HG02870 (cell line): Measurements from ENCODE around the gene ABLIM1.

ENCODE experiments used
- ATAC-seq: cut with Tn5 transposase; IDR thresholded peaks from one replicate; pipeline ENCODE4 v1.9.1; 2021; ENCODE audit warnings: mild to moderate bottlenecking, moderate library complexity; ENCODE audit not compliant: unreplicated experiment

The ABLIM1 gene

DNA sequence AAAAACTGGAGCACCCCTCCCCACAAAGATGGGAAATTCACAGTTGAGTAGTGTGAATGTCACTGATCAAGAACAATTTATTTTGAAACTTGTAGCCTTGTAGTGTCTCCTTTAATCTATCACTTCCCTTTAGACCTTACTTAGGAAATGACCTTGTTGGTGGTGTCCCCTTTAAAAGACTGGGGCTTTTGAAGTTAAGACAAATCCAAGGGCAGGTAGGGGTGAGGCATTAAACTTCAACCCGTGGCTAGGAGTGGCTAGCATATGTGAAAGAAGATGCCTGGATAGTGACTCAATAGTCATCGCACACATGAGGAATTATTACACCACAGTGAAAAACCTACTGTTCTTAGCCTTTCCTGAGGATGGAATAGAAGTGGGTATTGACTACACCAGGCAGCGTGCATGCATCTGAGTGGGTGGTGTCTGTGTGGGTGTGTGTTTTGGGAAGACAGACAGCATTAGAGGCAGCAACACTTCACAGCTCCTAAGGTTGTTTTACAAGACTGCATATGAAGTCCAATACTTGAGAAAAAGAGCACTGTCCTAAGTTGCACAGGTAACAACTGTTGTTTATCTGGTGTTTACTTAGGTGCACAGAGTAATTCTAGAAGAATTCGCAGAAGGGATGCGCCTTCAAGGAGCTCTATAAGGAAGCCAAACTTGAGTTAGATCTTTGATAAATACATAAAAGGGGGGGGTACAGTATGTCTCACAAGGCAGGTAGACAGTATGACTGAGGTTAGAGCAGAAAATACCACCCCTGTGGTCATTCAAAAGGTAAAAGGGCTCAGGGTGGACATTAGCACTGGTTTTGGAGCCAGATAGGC is 32.9 kb downstream of the ABLIM1 start:
- no peak for ATAC-seq

DNA sequence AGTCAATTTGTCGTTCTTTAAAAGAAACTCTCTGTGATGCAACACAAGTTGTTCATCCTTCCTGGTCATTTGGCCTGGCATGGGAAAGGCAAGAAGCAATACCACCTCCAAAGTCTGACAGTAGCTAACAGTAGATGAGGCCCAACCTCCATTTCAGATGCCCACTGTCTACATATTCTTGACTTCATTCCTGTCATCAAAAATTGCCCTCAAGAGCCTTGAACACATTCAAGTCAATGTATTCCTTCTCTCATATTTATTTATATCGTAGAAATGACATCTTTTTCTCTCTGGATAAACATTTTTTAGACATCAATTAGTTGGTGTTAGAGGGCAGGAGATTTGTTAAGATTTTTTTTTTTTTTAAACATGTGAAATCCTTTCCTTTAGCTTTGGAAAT is 33.7 kb downstream of the ABLIM1 start:
- ATAC-seq, result no peak

- no peak for ATAC-seq
Observed at GRCh38 chr10:114623661-114624294, 34.3 kb downstream of the ABLIM1 start.

GRCh38 chr10:114623155-114623554 is 34.9 kb downstream of the ABLIM1 start:
- ATAC-seq, result no peak

DNA sequence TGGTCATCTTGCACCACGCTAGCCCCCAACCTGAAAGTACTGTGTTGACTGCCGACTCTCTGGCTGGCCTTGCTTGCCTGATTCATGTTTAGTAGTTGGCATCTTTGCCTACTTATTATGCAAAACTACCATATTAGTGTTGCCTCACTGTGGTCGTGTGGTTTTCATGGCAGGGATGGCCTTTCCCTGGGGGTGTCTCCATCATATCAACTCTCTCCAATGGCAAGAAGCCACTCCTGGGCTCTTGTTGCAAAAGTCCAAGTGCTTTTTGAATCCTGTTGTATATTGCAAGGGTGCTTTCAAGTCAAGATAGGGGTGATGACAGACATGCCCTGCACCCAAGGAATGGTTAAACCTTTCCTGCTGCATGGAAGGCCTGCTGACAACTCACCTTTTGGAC is 39.4 kb downstream of the ABLIM1 start:
- no peak for ATAC-seq

- no peak for ATAC-seq
Observed at GRCh38 chr10:114616516-114616915, 41.6 kb downstream of the ABLIM1 start.

DNA sequence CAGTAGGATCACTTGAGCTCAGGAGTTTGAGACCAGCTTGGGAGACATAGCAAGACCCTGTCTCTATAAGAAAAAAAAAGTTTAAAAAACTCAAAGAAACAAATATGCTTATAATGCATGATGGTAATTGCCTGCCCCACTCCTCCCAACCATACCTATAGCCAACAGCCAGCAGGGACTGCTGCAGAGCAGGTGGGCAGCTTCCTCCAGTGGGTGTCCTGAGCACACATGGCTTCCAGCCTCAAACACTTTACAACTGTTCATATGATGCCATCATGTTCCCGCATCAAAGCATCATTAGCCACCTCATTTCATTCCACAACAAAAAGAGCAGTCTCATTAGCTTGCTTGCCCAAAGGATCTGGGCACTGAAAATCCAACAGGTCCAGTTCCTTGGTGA is 42.0 kb downstream of the ABLIM1 start:
- ATAC-seq, result no peak

GRCh38 chr10:114615600-114616007 is 42.5 kb downstream of the ABLIM1 start:
- ATAC-seq, result peak; percentile 93

DNA sequence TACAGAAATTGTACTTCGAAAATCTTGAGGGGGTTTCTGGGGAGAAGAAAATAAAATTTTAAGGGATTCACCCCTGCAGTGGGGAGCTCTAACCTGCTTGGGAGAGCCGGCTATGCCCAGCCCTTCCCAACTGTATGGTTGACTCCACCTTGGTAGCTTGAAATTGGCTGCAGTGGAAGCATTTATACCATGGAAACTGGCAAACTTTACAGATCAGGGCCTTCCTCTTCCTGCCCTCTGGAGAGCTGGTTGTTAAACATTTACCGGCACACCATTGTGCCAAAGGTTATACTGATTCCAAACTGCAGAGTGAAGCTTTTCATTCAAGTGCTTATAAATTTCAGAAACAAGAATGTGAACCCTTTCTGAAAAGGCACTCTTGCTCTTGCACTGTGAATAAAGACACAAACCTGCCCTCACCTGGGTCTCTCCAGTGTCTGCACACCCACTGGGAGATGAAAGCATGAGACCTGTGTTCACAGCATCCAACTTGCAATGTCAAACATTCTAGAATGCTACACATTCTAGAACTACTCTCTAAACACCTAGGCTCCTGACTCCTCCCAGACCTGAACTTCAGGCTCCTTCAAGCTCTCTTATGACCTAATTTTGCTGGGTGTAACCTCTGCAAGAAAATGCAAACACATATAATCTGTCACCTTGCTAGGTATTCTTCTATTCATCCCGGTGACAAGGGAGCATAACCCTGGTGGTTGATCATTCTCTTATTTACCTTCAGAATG is 44.7 kb downstream of the ABLIM1 start:
- ATAC-seq, result no peak

DNA sequence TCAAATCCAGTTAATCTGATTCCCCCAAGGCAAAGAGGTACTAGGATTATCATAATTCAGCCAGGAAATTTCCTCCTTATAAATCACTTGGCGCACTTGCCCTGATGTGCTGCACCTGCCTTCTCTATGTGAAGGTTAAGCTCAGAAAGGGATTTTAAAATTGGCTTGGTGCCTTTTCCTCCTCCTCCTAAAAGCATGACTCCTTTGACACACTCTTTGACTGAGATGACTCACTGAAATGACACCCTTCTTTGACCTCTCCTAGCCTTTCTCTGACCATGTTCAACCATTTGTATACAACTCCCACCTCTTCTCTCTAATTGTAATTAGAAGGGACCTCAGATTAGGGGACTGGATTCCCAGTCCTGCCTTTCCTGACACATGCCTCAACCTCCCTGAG is 46.5 kb downstream of the ABLIM1 start:
- ATAC-seq, result no peak

DNA sequence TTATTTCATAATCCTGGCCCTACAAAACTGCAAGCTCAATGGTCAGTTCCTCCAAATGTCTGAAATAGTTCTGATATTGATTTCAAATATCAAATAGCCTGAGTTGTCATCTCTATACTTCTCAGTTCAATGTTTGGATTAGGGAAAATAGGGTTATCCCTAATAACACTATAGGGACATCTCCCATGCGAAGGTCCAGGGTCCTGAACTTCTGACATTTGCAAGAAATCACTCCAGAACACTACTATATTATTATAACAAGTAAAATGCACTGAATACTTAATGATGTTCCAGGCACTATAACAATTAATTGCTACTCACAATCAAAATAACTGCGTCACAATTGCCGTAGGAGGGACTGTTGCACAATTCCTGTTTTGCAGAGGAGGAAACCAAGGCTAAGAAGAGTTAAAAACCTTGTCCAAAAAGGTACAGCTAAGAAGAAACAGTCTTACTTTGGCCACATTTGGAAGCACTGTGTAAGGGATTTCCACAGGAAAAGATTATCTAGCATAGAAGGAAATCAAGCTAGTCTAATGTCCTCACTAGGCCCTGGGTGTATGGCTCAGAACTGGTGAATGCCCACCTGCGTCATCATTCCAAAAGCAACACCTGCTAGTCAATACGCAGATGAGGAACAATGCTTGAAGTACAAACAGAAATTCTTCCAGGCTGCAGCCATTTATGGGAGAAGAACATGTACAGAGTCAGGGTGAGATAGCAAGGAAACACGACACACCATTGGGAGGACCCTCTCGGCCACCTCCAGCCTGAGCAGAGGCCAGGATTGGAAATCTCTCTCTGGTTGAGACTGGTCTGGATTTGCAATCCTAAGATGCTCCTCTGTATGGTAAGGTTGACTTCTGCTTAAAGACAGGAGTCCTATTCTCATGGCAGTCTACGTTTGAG is 48.3 kb downstream of the ABLIM1 start:
- no peak for ATAC-seq

- no peak for ATAC-seq
Observed at GRCh38 chr10:114607358-114607998, 50.6 kb downstream of the ABLIM1 start.

DNA sequence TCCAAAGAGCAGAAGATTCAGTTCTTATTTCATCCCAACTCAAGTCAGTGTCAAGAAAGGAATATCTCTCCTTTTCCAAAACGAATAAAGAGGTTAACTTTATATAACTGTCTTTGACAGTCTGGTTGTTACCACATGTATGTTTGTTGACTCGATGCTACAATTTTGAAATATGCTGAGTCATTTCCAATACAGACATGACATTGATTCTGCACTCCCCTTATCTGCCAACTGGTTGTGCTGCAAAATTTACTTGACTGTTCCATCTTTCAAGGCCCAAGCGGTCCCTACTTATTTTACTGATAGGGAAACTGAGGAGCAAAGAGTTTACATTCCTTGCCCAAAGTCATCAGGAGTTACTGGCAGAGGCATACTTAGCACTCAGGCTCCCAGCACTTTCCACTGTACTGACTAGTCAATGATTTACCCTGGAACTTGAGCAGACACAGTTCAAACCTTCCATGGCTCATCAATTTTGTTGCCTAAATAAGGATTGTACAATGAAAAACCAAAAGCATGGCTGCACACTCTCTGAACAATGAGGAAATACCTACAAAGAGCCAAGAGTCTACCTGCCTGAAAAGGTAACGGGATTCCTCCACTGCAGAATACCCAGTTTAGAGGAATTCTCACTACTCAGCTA is 52.8 kb downstream of the ABLIM1 start:
- ATAC-seq, result no peak

DNA sequence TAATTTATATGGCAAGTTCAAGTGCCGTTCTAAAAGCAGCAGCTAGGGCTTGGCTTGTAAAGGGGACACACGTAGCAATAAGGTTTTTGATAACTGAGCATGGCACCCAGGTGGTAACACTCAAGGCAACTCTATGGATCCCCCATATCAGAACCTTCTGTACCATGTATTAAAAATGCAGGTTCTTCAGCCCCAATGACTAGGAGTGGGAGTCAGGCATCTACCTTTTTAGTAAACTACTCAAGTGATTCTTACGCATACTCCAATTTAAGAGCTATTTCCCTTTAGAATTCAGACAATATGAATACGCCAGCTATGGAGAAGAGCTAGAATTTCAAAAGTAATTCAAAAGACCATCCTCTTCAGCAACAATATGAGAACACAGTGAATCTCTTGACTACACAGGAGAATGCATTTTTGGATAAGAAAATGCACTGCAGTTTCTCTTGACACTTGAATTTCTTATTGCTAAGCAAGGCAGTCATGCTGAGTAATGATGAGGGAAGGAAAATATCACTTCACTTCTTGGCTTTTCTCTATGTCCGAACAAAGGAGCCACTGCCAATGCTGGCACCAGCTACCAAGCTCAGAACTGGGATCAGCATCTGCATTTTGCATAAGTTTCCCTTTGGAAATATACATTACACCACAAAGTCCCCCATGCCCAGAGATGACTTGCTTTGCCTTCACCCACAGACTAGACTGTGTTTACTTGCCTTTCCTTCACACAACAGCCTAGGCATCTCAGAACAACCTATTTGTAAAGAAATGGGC is 53.5 kb downstream of the ABLIM1 start:
- no peak for ATAC-seq

GRCh38 chr10:114603948-114604347 is 54.1 kb downstream of the ABLIM1 start:
- no peak for ATAC-seq

GRCh38 chr10:114603303-114603702 is 54.8 kb downstream of the ABLIM1 start:
- no peak for ATAC-seq

GRCh38 chr10:114600057-114600456 is 58.0 kb downstream of the ABLIM1 start:
- ATAC-seq, result no peak

GRCh38 chr10:114596793-114597192 is 61.3 kb downstream of the ABLIM1 start:
- ATAC-seq, result no peak
